A549 (cell line): ENCODE measurements around the gene MRPL30.

Experiments used
- CEBPB ChIP-seq, 2 experiments: fragments of >200 bp in 1 of 2; sonication (Bioruptor Twin) in 1 of 2; formaldehyde crosslinking in 1 of 2; IDR thresholded peaks; 2 replicates each; pipeline ENCODE4 v1.6.1; 2012 to 2016
- ESRRA ChIP-seq: fragments of 150-350 bp; IDR thresholded peaks from 2 replicates; pipeline ENCODE4 v1.6.1; 2014; ENCODE audit warnings: mild to moderate bottlenecking, low read length, borderline replicate concordance
- FOSL2 ChIP-seq, 2 experiments: fragments of 450-650 bp in 1 of 2; fragments of >200 bp in 1 of 2; sonication (Bioruptor Twin) in 1 of 2; formaldehyde crosslinking; IDR thresholded peaks; 2 replicates each; pipeline versions ENCODE4 v1.5.0 to v1.6.1; 2016 to 2020; ENCODE audit warnings: mild to moderate bottlenecking in 1 of 2, moderate library complexity in 1 of 2
- MAX ChIP-seq: IDR thresholded peaks from 2 replicates; pipeline ENCODE4 v1.6.1; 2012
- MYC ChIP-seq: IDR thresholded peaks from 2 replicates; pipeline ENCODE4 v1.6.1; 2012; ENCODE audit warnings: mild to moderate bottlenecking, inconsistent platforms, low read length, improper control_type of control experiment, borderline replicate concordance
- PBX3 ChIP-seq: IDR thresholded peaks from 2 replicates; pipeline ENCODE4 v1.6.1; 2012

GRCh38 chr2:99140056-99140859 lies 40.7 kb upstream of the MRPL30 start:
- TF ChIP-seq FOSL2 (IDR thresholded peaks at IDR 0.05) (no peak), FOSL2 (CRISPR knock-in tag; IDR thresholded peaks at IDR 0.05) (no peak), MYC (no peak), ESRRA (no peak), CEBPB (IDR thresholded peaks at IDR 0.05) (no peak), PBX3 (no peak), MAX (no peak)
